ENCODE results near the gene ARHGAP42. TPM values are rescaled to one million over a fixed set of nuclear protein-coding genes. Genes with fewer than 3 reads are reported as not detected.

Gene ARHGAP42
- total RNA-seq, 1 donor from 2014 or later: 16.3 TPM

GRCh38 chr11:100883830-100884229, 196.7 kb downstream of the ARHGAP42 start:
- ATAC-seq (no peak), DNase-seq (no peak)
- Histone ChIP-seq H3K27ac (no peak overlapping the region), H3K9me3 (no peaks in the 10 kb centered on the region), H3K4me3 (no peak overlapping the region), H3K4me1 (no peaks in the 10 kb centered on the region), H3K27me3 (ENCODE audit: low read depth) (no peaks in the 10 kb centered on the region), H3K36me3 (no peaks in the 10 kb centered on the region)
- TF ChIP-seq, protein P1, sequence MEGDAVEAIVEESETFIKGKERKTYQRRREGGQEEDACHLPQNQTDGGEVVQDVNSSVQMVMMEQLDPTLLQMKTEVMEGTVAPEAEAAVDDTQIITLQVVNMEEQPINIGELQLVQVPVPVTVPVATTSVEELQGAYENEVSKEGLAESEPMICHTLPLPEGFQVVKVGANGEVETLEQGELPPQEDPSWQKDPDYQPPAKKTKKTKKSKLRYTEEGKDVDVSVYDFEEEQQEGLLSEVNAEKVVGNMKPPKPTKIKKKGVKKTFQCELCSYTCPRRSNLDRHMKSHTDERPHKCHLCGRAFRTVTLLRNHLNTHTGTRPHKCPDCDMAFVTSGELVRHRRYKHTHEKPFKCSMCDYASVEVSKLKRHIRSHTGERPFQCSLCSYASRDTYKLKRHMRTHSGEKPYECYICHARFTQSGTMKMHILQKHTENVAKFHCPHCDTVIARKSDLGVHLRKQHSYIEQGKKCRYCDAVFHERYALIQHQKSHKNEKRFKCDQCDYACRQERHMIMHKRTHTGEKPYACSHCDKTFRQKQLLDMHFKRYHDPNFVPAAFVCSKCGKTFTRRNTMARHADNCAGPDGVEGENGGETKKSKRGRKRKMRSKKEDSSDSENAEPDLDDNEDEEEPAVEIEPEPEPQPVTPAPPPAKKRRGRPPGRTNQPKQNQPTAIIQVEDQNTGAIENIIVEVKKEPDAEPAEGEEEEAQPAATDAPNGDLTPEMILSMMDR (IDR thresholded peaks at IDR 0.05): no peak
- intact Hi-C loops (cut with DNase I): no loop called here

DNA sequence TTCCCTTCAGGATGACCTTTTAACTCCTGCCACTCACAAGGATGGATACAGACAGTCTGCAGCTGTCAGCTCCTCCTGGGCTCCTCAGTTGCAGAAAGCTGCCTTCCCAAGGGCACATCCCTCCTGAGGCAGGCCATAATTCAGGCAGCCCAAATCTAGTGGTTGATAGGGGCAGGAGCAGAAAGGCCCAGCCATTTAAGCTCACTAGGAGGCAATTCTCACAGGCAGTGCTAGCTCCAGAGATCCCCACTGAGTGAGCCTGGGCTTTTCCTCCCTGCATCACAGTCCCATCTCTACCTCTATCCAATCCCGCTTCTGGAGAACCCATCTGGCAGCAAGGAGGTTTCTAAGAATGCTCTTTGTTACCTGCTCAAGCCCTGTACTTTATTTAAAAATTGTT, 200.6 kb downstream of the ARHGAP42 start:
- DNase-seq (no peak), ATAC-seq (no peak)
- TF ChIP-seq, protein P1 (IDR thresholded peaks at IDR 0.05): no peak
- H3K9me3 ChIP-seq: no peaks in the 10 kb centered on the region
- H3K4me1 ChIP-seq: no peaks in the 10 kb centered on the region
- no peaks in the 10 kb centered on the region for H3K36me3 ChIP-seq
- intact Hi-C loops (cut with DNase I): no loop called here
- H3K4me3 ChIP-seq: no peak overlapping the region
- H3K27ac ChIP-seq: no peak overlapping the region
- H3K27me3 ChIP-seq (ENCODE audit: low read depth): no peaks in the 10 kb centered on the region

DNA sequence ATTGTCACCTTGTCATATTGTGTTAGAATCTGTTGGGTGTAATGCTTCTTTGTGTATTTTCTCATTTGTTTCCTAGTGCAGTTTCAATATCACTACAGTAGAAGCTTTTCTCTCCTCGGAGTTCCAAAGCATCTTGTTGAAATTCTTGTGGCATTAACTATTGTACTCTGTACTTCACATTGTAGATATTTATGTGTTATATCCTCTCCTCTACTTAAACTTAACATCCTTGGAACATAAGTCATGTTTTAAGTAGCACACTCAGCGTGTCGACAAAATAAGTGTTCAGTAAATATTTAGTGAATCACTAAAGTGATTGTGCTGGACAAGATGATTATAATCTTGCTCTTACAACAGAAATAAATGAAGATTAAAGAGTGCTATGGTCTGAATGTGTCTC, 201.7 kb downstream of the ARHGAP42 start:
- Histone ChIP-seq H3K4me3 (no peak overlapping the region), H3K27me3 (ENCODE audit: low read depth) (no peaks in the 10 kb centered on the region), H3K36me3 (no peaks in the 10 kb centered on the region), H3K27ac (no peak overlapping the region), H3K9me3 (no peaks in the 10 kb centered on the region), H3K4me1 (no peaks in the 10 kb centered on the region)
- ATAC-seq: peak in 1 of 2 donors; percentile 81
- DNase-seq: no peak
- TF ChIP-seq, protein P1 (IDR thresholded peaks at IDR 0.05): no peak
- intact Hi-C loops (cut with DNase I): no loop called here

DNA sequence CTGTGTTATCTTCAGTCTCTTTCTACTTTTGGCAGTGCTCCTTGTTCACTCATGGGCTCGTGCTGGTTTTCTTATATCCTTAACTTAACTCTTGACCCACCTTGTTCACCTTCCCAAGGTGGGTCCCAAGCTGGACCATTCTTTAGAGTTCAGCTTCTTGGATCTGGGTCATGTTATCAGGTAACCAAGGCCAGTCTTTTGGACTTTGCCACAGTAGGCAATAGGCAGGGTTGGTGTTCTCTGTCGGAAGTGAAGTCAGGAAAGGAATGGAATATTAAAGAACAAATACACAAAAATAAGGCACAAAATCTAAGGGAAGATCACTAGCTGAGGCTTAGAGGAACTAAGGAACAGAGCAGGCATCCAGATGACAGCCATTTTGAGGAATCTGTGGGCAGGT, 202.7 kb downstream of the ARHGAP42 start:
- Histone ChIP-seq H3K4me1 (no peaks in the 10 kb centered on the region), H3K27me3 (ENCODE audit: low read depth) (no peaks in the 10 kb centered on the region), H3K9me3 (no peaks in the 10 kb centered on the region), H3K27ac (no peak overlapping the region), H3K36me3 (no peaks in the 10 kb centered on the region), H3K4me3 (no peak overlapping the region)
- intact Hi-C loops (cut with DNase I): no loop called here
- TF ChIP-seq, protein P1 (IDR thresholded peaks at IDR 0.05): no peak
- ATAC-seq (no peak), DNase-seq (no peak)

DNA sequence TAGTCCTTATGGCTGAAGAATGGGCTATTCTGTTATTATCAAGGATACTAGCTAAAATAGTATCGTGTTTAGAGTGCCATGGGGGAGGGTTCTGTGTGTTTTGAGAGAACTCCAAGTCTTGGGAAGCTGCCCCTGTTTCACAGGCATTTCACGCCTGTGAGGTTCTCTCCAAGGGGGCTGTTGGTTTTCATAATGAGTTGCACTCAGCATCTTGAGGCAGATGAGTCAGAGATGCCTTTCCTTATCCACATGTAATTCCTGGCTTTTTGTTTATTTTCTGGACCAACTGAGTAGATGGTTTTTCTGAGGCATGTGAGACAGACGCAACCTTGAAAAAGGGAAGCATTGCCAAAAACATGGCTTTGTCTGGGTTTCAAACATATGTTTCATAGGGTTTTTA, 203.7 kb downstream of the ARHGAP42 start:
- TF ChIP-seq, protein P1 (IDR thresholded peaks at IDR 0.05): no peak
- intact Hi-C loops (cut with DNase I): no loop called here
- no peak for ATAC-seq

DNA sequence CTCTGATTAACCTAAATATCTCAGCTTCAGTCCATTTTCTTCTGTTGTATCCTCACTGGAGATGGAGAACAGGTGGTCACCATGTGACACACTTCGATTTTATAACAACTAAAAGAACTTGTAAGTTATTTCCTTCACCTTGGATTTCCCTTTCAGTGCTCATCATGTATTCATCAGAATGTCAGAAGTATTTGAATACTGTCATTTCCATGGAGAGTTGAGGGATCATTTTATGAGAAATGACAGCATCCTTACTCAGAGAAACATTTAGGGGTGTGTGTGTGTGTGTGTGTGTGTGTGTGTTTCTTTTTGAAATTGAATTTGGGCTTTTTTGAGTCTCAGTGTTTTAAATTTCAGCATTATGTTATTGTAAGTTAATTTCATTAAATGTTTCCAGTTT, 205.8 kb downstream of the ARHGAP42 start:
- H3K27ac ChIP-seq: no peak overlapping the region
- intact Hi-C loops (cut with DNase I): no loop called here
- H3K9me3 ChIP-seq: no peaks in the 10 kb centered on the region
- no peaks in the 10 kb centered on the region for H3K36me3 ChIP-seq
- no peaks in the 10 kb centered on the region for H3K4me1 ChIP-seq
- TF ChIP-seq, protein P1 (IDR thresholded peaks at IDR 0.05): no peak
- no peak overlapping the region for H3K4me3 ChIP-seq
- ATAC-seq (no peak), DNase-seq (no peak)
- no peaks in the 10 kb centered on the region for H3K27me3 ChIP-seq (ENCODE audit: low read depth)

More for the DNA sequence above, 203.7 kb downstream of the ARHGAP42 start:
- Histone ChIP-seq H3K27ac (no peak overlapping the region), H3K36me3 (no peaks in the 10 kb centered on the region), H3K27me3 (ENCODE audit: low read depth) (no peaks in the 10 kb centered on the region), H3K4me1 (no peaks in the 10 kb centered on the region), H3K4me3 (no peak overlapping the region), H3K9me3 (no peaks in the 10 kb centered on the region)
- no peak for DNase-seq
